DMS 273 treated with DMSO at 0.1 percent for 48 hours (cell line): ENCODE data around the gene ZHX3.
A peak's percentile ranks its signal among the peaks of the same experiment; 100 is the strongest.

Experiments
- DNase-seq: peaks from one replicate; lab custom pipeline; 2025; lab: John Stamatoyannopoulos, UW

ZHX3 gene

GRCh38 chr20:41150664-41151063, 166.9 kb downstream of the ZHX3 start:
- peak; percentile 47 for DNase-seq

- no peak for DNase-seq
Observed at GRCh38 chr20:41148942-41149341, 168.6 kb downstream of the ZHX3 start.

DNA sequence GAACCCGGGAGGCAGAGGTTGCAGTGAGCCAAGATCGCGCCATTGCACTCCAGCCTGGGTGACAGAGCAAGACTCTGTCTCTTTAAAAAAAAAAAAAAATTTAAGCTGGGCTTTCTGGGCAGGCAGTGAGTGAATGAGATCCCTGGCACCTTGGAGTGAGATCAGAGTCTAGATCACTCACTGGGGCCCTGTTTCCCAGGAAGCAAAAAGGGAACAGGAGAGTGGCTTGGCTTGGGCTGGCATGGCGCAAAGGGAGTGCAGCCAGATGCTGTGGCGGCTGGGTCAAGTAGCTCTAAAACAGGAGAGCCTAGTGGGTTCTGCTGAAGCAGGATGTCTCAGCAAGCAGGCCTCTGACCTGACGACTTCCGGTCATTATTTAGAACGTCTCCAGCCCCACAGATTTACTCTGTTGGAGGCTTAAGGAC, 169.8 kb downstream of the ZHX3 start:
- no peak for DNase-seq

DNA sequence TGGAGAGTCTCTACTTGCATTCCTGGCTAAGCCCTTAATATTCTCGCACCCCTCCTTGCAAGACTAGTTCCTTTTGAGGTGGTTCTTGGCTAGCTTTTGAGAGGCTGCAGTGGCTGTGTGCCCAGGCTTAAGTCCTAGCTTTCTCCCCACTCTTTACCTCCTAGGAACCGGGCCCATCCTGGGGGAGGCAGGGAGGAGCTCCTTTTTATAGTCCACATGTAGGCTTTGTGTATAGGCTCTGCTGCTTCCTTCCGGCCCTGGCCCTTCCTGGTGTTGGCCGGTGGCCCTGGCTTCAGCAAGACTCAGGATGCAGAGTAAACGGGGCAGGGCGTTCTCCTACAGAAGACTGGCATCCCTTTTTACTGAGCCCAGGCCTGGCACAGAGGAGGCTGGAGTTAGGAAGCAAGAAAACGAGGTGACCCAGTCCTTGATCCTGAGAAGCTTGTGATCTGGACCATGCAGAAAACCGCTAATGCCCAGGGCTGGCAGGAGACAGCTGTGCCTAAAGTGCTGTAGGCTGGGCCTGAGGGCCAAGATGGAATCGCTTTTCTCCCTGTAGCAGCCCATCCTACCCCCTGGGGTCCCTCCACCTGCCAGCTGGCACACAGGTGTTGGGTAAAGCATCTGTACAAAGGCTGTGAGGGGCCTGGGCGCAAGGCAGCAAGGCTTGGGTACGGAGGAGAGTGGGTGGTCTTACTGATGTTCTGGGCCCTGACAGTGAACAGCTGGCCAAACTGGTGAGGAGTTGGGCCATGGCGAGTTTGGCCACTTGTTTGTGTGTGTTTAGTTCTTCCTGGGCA, 171.5 kb downstream of the ZHX3 start:
- no peak for DNase-seq

GRCh38 chr20:41145317-41145716, 172.2 kb downstream of the ZHX3 start:
- no peak for DNase-seq

- no peak for DNase-seq
Observed at GRCh38 chr20:41143354-41143753, 174.2 kb downstream of the ZHX3 start.

GRCh38 chr20:41142919-41143318, 174.6 kb downstream of the ZHX3 start:
- no peak for DNase-seq

GRCh38 chr20:41142245-41142644, 175.3 kb downstream of the ZHX3 start:
- DNase-seq = no peak

DNA sequence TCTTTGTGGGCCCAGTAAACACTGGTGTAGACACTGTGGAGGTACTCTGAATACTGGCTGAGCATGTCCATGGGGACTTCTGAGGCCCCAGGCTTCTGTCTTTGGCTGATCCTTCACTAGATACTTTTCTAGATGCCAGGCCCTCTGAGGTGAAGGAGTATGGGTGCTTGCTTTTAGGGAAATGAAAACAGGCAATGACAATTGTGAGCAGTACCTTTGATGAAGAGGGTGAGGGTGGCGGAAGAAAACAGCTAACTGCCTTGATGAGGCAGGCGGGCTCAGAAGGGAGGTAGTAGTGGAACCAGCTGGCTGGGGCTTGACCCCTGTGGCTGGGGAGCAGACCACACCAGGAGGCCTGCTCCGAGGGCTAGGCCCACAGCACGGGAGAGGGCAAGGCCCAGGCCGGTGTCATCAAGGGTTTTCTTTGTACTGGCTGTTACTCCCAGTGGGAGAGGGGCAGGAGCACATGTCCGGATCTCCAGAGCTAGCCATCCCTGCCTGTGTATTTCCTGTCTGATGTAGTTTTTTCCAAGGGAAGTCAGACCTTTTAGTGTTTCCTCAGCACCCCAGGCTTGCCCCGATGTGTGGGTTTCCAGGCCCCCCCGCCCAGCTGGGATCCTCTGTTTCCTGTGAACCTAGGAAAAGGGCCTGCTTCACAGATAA, 176.2 kb downstream of the ZHX3 start:
- DNase-seq = no peak

- no peak for DNase-seq
Observed at GRCh38 chr20:41140226-41141133, 177.1 kb downstream of the ZHX3 start.

- no peak for DNase-seq
Observed at GRCh38 chr20:41139227-41140093, 178.1 kb downstream of the ZHX3 start.

GRCh38 chr20:41138475-41139226, 178.9 kb downstream of the ZHX3 start:
- DNase-seq = no peak

GRCh38 chr20:41137614-41138474, 179.7 kb downstream of the ZHX3 start:
- DNase-seq = no peak

DNA sequence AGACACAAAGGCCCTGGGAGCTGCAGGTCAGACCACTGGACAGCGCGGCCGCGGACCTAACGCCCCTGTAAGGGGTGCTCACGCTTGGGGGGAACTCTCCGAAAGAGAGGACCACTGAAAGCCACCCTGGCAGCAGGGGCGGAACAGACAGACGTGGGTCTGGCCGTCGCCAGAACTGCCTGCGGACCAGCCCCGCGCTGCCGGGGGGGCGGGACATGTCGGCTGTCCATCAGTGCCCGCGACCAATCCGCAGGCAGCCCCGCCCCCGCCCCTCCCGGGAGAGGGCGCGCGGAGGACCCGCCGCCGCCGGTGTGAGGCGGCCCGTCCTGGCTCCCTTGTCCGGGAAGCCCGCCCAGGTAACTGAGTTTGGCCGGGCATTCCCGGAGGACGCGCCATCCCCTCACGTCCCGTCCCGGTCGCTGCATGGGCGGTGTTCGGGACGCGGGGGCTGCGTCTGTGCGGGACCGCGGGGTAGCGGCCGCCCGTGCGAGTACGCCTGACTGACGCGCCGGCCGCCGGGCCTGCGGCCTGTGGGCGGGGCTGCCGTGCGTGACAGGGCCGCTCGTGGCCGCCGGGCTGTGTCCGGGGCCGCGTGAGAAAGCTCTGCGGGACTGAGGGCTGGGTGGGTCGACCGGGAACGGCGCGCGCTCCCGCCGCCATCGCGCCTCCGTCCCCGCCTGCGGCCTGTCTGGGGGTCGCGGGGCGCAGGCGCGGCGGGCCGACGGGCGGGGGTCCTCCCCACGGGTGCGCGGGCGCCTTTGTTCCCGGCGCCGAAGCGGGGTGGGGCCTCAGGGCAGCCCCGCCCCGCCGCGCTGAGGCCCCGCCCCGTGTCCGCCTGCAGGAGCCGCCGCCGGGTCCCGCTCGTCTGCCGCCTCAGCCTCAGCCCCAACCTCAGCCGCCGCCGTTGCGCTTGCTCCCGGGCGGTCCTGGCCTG, 180.6 kb downstream of the ZHX3 start, which contains the start of gene PLCG1:
TSS of gene PLCG1 (plus strand) at position 864 of the 934 bp plus-strand sequence. CDS start 99 bp downstream, outside the sequence.
- peak; percentile 44 for DNase-seq

- DNase-seq = no peak
Observed at GRCh38 chr20:41135888-41136679, 181.4 kb downstream of the ZHX3 start.

- DNase-seq = no peak
Observed at GRCh38 chr20:41135187-41135887, 182.2 kb downstream of the ZHX3 start.
